PC-3 (cell line): Measurements from ENCODE around the gene PHKG1.

Source experiments
- EZH2 ChIP-seq: fragments of 300-600 bp; sonication (generic); IDR thresholded peaks from one replicate; pipeline ENCODE4 v1.6.1; 2017; ENCODE audit warnings: antibody characterized with exemption, mild to moderate bottlenecking, low read length; ENCODE audit not compliant: unreplicated experiment
- EZH2phosphoT487 ChIP-seq: fragments of 300-600 bp; sonication (generic); IDR thresholded peaks from 2 replicates; pipeline ENCODE4 v1.6.1; 2018; ENCODE audit warnings: mild to moderate bottlenecking, antibody characterized with exemption, low read length, borderline replicate concordance
- TF ChIP-seq, protein P1 (sequence below): fragments of 300-600 bp; sonication (generic); conservative IDR thresholded peaks from 2 replicates; pipeline ENCODE4 v1.5.1; 2017; ENCODE audit warnings: antibody characterized with exemption, low read depth, mild to moderate bottlenecking, low read length

GRCh38 chr7:56040730-56041129 is 52.0 kb downstream of the PHKG1 start:
- TF ChIP-seq, protein P1, sequence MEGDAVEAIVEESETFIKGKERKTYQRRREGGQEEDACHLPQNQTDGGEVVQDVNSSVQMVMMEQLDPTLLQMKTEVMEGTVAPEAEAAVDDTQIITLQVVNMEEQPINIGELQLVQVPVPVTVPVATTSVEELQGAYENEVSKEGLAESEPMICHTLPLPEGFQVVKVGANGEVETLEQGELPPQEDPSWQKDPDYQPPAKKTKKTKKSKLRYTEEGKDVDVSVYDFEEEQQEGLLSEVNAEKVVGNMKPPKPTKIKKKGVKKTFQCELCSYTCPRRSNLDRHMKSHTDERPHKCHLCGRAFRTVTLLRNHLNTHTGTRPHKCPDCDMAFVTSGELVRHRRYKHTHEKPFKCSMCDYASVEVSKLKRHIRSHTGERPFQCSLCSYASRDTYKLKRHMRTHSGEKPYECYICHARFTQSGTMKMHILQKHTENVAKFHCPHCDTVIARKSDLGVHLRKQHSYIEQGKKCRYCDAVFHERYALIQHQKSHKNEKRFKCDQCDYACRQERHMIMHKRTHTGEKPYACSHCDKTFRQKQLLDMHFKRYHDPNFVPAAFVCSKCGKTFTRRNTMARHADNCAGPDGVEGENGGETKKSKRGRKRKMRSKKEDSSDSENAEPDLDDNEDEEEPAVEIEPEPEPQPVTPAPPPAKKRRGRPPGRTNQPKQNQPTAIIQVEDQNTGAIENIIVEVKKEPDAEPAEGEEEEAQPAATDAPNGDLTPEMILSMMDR, result no peak
- TF ChIP-seq EZH2phosphoT487 (no peak), EZH2 (no peak)
